SK-N-MC (cell line): Measurements from ENCODE around the gene MCF2L.

Experiments used
- DNase-seq: peaks from one replicate; pipeline ENCODE4 v3.0.0-alpha.2; 2011; ENCODE audit warnings: low read depth, low spot score
- H3K27ac ChIP-seq: fragments of 200-600 bp; sonication (generic); 2 replicates; pipeline ENCODE4 v1.5.1; 2016; ENCODE audit warnings: mixed run types
- H3K36me3 ChIP-seq: fragments of 200-600 bp; sonication (generic); 2 replicates; pipeline ENCODE4 v1.6.1; 2017; ENCODE audit warnings: antibody characterized with exemption, low read length, mixed read lengths; ENCODE audit not compliant: insufficient read depth
- H3K4me3 ChIP-seq: fragments of 200-600 bp; sonication (generic); 2 replicates; pipeline ENCODE4 v1.5.1; 2016
- H3K9ac ChIP-seq: fragments of 200-600 bp; sonication (generic); 2 replicates; pipeline ENCODE4 v1.8.0; 2017; ENCODE audit warnings: mixed run types, mixed read lengths; ENCODE audit not compliant: insufficient read length
- H3K9me3 ChIP-seq: fragments of 200-600 bp; sonication (generic); 2 replicates; pipeline ENCODE4 v1.6.1; 2017; ENCODE audit warnings: low read depth, mild to moderate bottlenecking, antibody characterized with exemption, low read length, moderate library complexity, mixed read lengths
- EZH2 ChIP-seq: fragments of 200-600 bp; sonication (generic); IDR thresholded peaks from one replicate; pipeline ENCODE4 v1.6.1; 2017; ENCODE audit warnings: antibody characterized with exemption
- FOXP2 ChIP-seq: optimal IDR thresholded peaks from 2 replicates; pipeline ENCODE3; 2011; ENCODE audit warnings: mild to moderate bottlenecking, moderate library complexity; ENCODE audit not compliant: insufficient read depth; ENCODE audit errors: extremely low read length, control extremely low read depth
- POLR2AphosphoS5 ChIP-seq: IDR thresholded peaks from 2 replicates; pipeline ENCODE4 v1.6.1; 2012; ENCODE audit warnings: mild to moderate bottlenecking, low read depth, low read length, borderline replicate concordance

MCF2L gene

DNA sequence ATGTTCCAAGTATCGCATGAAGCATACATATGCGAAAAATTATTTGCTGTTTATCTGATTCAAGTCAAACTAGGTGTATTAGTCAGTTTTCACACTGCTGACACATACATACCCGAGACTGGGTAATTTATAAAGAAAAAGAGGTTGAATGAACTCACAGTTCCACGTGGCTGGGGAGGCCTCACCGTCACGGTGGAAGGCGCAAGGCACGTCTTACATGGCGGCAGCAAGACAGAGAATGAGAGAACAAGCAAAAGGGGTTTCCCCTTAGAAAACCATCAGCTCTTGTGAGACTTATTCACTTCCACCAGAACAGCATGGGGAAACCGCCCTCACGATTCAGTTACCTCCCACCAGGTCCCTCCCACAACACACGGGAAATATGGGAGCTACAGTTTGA lies 176.5 kb downstream of the MCF2L start:
- DNase-seq, result no peak
- no peak for TF ChIP-seq POLR2AphosphoS5
- TF ChIP-seq FOXP2, result no peak
- no peak for TF ChIP-seq EZH2
- H3K4me3 ChIP-seq, result no peak overlapping the region
- H3K36me3 ChIP-seq, result no peaks in the 10 kb centered on the region
- no peaks in the 10 kb centered on the region for H3K9me3 ChIP-seq
- H3K9ac ChIP-seq, result no peak overlapping the region
- no peak overlapping the region for H3K27ac ChIP-seq

GRCh38 chr13:113145911-113146598 lies 177.0 kb downstream of the MCF2L start:
- TF ChIP-seq EZH2 (no peak), FOXP2 (no peak), POLR2AphosphoS5 (no peak)
- H3K4me3 ChIP-seq, result no peak overlapping the region
- no peak for DNase-seq
- H3K27ac ChIP-seq, result no peak overlapping the region
- no peaks in the 10 kb centered on the region for H3K36me3 ChIP-seq
- H3K9ac ChIP-seq, result no peak overlapping the region
- H3K9me3 ChIP-seq, result no peaks in the 10 kb centered on the region

DNA sequence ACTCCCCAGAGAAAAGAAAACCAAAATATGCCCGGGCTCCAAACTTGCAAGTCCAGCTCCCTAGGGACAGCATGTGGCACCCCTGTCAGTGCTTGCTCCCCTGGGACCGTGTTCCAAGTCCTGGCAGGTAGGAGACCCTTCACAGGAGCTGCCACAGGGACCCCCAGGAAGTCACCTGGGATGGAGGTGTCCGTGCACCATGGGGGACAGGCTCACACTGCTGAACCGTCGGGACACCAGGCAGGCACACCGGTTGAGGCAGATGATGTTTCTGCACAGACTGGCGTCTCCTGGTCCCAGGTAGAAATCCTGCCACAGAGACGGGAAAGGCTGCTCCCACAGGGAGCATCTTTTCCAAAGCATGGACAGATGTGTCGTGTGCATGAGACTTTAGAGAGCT lies 177.7 kb downstream of the MCF2L start:
- no peak overlapping the region for H3K9ac ChIP-seq
- H3K36me3 ChIP-seq, result no peaks in the 10 kb centered on the region
- no peaks in the 10 kb centered on the region for H3K9me3 ChIP-seq
- no peak overlapping the region for H3K27ac ChIP-seq
- H3K4me3 ChIP-seq, result no peak overlapping the region
- TF ChIP-seq FOXP2 (no peak), POLR2AphosphoS5 (no peak), EZH2 (no peak)
- no peak for DNase-seq

- Histone ChIP-seq H3K4me3 (no peak overlapping the region), H3K27ac (no peak overlapping the region), H3K9me3 (no peaks in the 10 kb centered on the region), H3K9ac (no peak overlapping the region), H3K36me3 (no peaks in the 10 kb centered on the region)
- DNase-seq, result no peak
- TF ChIP-seq POLR2AphosphoS5 (no peak), EZH2 (no peak), FOXP2 (no peak)
These were observed 178.2 kb downstream of the MCF2L start for GRCh38 chr13:113147206-113147605.

GRCh38 chr13:113148407-113148806 lies 179.4 kb downstream of the MCF2L start:
- DNase-seq, result no peak
- H3K27ac ChIP-seq, result no peak overlapping the region
- no peaks in the 10 kb centered on the region for H3K9me3 ChIP-seq
- no peak overlapping the region for H3K4me3 ChIP-seq
- no peak for TF ChIP-seq EZH2
- no peak for TF ChIP-seq POLR2AphosphoS5
- no peak for TF ChIP-seq FOXP2
- H3K36me3 ChIP-seq, result no peaks in the 10 kb centered on the region
- H3K9ac ChIP-seq, result no peak overlapping the region

GRCh38 chr13:113148940-113149503 lies 180.0 kb downstream of the MCF2L start:
- no peak for TF ChIP-seq POLR2AphosphoS5
- TF ChIP-seq EZH2, result no peak
- no peak for TF ChIP-seq FOXP2
- no peak overlapping the region for H3K4me3 ChIP-seq
- no peaks in the 10 kb centered on the region for H3K9me3 ChIP-seq
- H3K36me3 ChIP-seq, result no peaks in the 10 kb centered on the region
- no peak overlapping the region for H3K27ac ChIP-seq
- DNase-seq, result no peak
- no peak overlapping the region for H3K9ac ChIP-seq
